GM04504 (cell line): ENCODE results near the gene PCSK5.
"Not testable (repeated sequence)": the region's sequence is repeated elsewhere in the genome, so short reads cannot be mapped to it uniquely, and the experiment has no call there.

Experiments used
- DNase-seq: peaks from one replicate; pipeline ENCODE4 v3.0.0-alpha.2; 2012; ENCODE audit warnings: low read depth

PCSK5 gene

GRCh38 chr9:76313771-76314170 is 423.3 kb downstream of the PCSK5 start:
- DNase-seq, result no peak

- DNase-seq, result no peak
These were observed 423.8 kb downstream of the PCSK5 start for GRCh38 chr9:76314321-76314720.

- DNase-seq, result no peak
These were observed 425.6 kb downstream of the PCSK5 start for GRCh38 chr9:76316069-76316468.

- DNase-seq, result not testable (repeated sequence)
These were observed 429.0 kb downstream of the PCSK5 start for GRCh38 chr9:76319466-76319865.

- no peak for DNase-seq
These were observed 430.8 kb downstream of the PCSK5 start for GRCh38 chr9:76321195-76321828.

- DNase-seq, result no peak
These were observed 432.3 kb downstream of the PCSK5 start for GRCh38 chr9:76322810-76323209.

GRCh38 chr9:76323490-76323889 is 433.0 kb downstream of the PCSK5 start:
- no peak for DNase-seq

GRCh38 chr9:76324030-76324429 is 433.6 kb downstream of the PCSK5 start:
- not testable (repeated sequence) for DNase-seq

GRCh38 chr9:76330034-76330433 is 439.6 kb downstream of the PCSK5 start:
- no peak for DNase-seq

GRCh38 chr9:76333388-76333787 is 442.9 kb downstream of the PCSK5 start:
- no peak for DNase-seq

GRCh38 chr9:76333964-76334363 is 443.5 kb downstream of the PCSK5 start:
- DNase-seq, result no peak

- DNase-seq, result no peak
These were observed 445.6 kb downstream of the PCSK5 start for GRCh38 chr9:76336027-76336426.

- DNase-seq, result no peak
These were observed 447.9 kb downstream of the PCSK5 start for GRCh38 chr9:76338418-76338817.

GRCh38 chr9:76341616-76342015 is 451.1 kb downstream of the PCSK5 start:
- no peak for DNase-seq

GRCh38 chr9:76342201-76342600 is 451.7 kb downstream of the PCSK5 start:
- DNase-seq, result no peak

GRCh38 chr9:76342858-76343257 is 452.4 kb downstream of the PCSK5 start:
- no peak for DNase-seq

- DNase-seq, result no peak
These were observed 459.4 kb downstream of the PCSK5 start for GRCh38 chr9:76349865-76350264.

- DNase-seq, result no peak
These were observed 460.5 kb downstream of the PCSK5 start for GRCh38 chr9:76351006-76351405.

GRCh38 chr9:76352026-76352620 is 461.6 kb downstream of the PCSK5 start:
- DNase-seq, result no peak

- no peak for DNase-seq
These were observed 462.8 kb downstream of the PCSK5 start for GRCh38 chr9:76353280-76353679.

GRCh38 chr9:76354221-76354620 is 463.7 kb downstream of the PCSK5 start:
- DNase-seq, result no peak

GRCh38 chr9:76355886-76356285 is 465.4 kb downstream of the PCSK5 start:
- no peak for DNase-seq

GRCh38 chr9:76357555-76357954 is 467.1 kb downstream of the PCSK5 start:
- no peak for DNase-seq

GRCh38 chr9:76358628-76359280 is 468.3 kb downstream of the PCSK5 start:
- DNase-seq, result no peak
